Renal cortical epithelial cell (primary cell): ENCODE results near the gene LRRC1. TPM values are rescaled to one million over a fixed set of nuclear protein-coding genes. Genes with fewer than 3 reads are reported as not detected.
"Not testable (repeated sequence)": the region's sequence is repeated elsewhere in the genome, so short reads cannot be mapped to it uniquely, and the experiment has no call there.

Experiments used
- DNase-seq: peaks from one replicate; pipeline ENCODE4 v3.0.0-alpha.2; 2011; ENCODE audit warnings: low read depth
- total RNA-seq: library from RNA; depleted of rRNA; stranded (reverse); fragments of >200 nt; gene quantifications from 2 replicates; pipeline ENCODE4 v1.2.3, GENCODE V29; 2014

The LRRC1 gene
- 15.1 and 17.0 TPM in 2 replicates for total RNA-seq

GRCh38 chr6:53794720-53795339 lies at the start of gene LRRC1:
Gene LRRC1, plus strand, starts transcription at chr6:53795005. Its CDS starts 252 bp downstream, at chr6:53795257.
- peak; percentile 63 for DNase-seq

- peak; percentile 65 for DNase-seq
Measured at GRCh38 chr6:53746442-53747103, 48.2 kb upstream of the LRRC1 start.

- no peak for DNase-seq
Measured at GRCh38 chr6:53750052-53750650, 44.7 kb upstream of the LRRC1 start.

- no peak for DNase-seq
Measured at GRCh38 chr6:53751417-53751816, 43.4 kb upstream of the LRRC1 start.

GRCh38 chr6:53752440-53752839 lies 42.4 kb upstream of the LRRC1 start:
- DNase-seq: peak; percentile 6

GRCh38 chr6:53752856-53753255 lies 41.9 kb upstream of the LRRC1 start:
- peak; percentile 74 for DNase-seq

- no peak for DNase-seq
Measured at GRCh38 chr6:53754330-53754729, 40.5 kb upstream of the LRRC1 start.

GRCh38 chr6:53756396-53756795 lies 38.4 kb upstream of the LRRC1 start:
- DNase-seq: no peak

- DNase-seq: no peak
Measured at GRCh38 chr6:53758496-53758895, 36.3 kb upstream of the LRRC1 start.

- peak; percentile 49 for DNase-seq
Measured at GRCh38 chr6:53761036-53761435, 33.8 kb upstream of the LRRC1 start.

- peak; percentile 48 for DNase-seq
Measured at GRCh38 chr6:53765270-53765669, 29.5 kb upstream of the LRRC1 start.

GRCh38 chr6:53766930-53767329 lies 27.9 kb upstream of the LRRC1 start:
- no peak for DNase-seq

GRCh38 chr6:53767941-53768340 lies 26.9 kb upstream of the LRRC1 start:
- no peak for DNase-seq

- DNase-seq: peak; percentile 22
Measured at GRCh38 chr6:53768636-53769035, 26.2 kb upstream of the LRRC1 start.

GRCh38 chr6:53770780-53771249 lies 24.0 kb upstream of the LRRC1 start:
- DNase-seq: no peak

GRCh38 chr6:53771785-53772624 lies 22.8 kb upstream of the LRRC1 start:
- DNase-seq: no peak

- DNase-seq: no peak
Measured at GRCh38 chr6:53773044-53773696, 21.6 kb upstream of the LRRC1 start.

- not testable (repeated sequence) for DNase-seq
Measured at GRCh38 chr6:53776152-53776551, 18.7 kb upstream of the LRRC1 start.

GRCh38 chr6:53784991-53785390 lies 9.8 kb upstream of the LRRC1 start:
- DNase-seq: not testable (repeated sequence)

- no peak for DNase-seq
Measured at GRCh38 chr6:53786832-53787231, 8.0 kb upstream of the LRRC1 start.

- DNase-seq: no peak
Measured at GRCh38 chr6:53790886-53791285, 3.9 kb upstream of the LRRC1 start.

GRCh38 chr6:53792016-53792415 lies 2.8 kb upstream of the LRRC1 start:
- DNase-seq: no peak
